EH (cell line): ENCODE results near the gene ANKH.

ENCODE experiments used
- DNase-seq: peaks from one replicate; pipeline ENCODE4 v3.0.0-alpha.2; 2015; ENCODE audit warnings: low read depth

Gene ANKH

GRCh38 chr5:14760548-14761002, 111.0 kb downstream of the ANKH start:
- no peak for DNase-seq

GRCh38 chr5:14759744-14760547, 111.6 kb downstream of the ANKH start:
- no peak for DNase-seq

GRCh38 chr5:14757850-14758249, 113.7 kb downstream of the ANKH start:
- no peak for DNase-seq

- no peak for DNase-seq
Measured at GRCh38 chr5:14756478-14756877, 115.1 kb downstream of the ANKH start.

- no peak for DNase-seq
Measured at GRCh38 chr5:14753947-14754346, 117.6 kb downstream of the ANKH start.

- no peak for DNase-seq
Measured at GRCh38 chr5:14753292-14753691, 118.3 kb downstream of the ANKH start.

- no peak for DNase-seq
Measured at GRCh38 chr5:14752497-14753071, 119.0 kb downstream of the ANKH start.

GRCh38 chr5:14750712-14751111, 120.9 kb downstream of the ANKH start:
- no peak for DNase-seq

- DNase-seq: peak; percentile 54
Measured at GRCh38 chr5:14749579-14750101, 121.9 kb downstream of the ANKH start.

GRCh38 chr5:14748180-14748900, 123.2 kb downstream of the ANKH start:
- no peak for DNase-seq

- no peak for DNase-seq
Measured at GRCh38 chr5:14745753-14746152, 125.8 kb downstream of the ANKH start.

- no peak for DNase-seq
Measured at GRCh38 chr5:14745188-14745563, 126.4 kb downstream of the ANKH start.

GRCh38 chr5:14744296-14745187, 127.0 kb downstream of the ANKH start:
- no peak for DNase-seq

GRCh38 chr5:14743601-14744295, 127.8 kb downstream of the ANKH start:
- peak; percentile 83 for DNase-seq

GRCh38 chr5:14742498-14742897, 129.1 kb downstream of the ANKH start:
- DNase-seq: no peak

GRCh38 chr5:14741801-14742440, 129.7 kb downstream of the ANKH start:
- DNase-seq: no peak

- no peak for DNase-seq
Measured at GRCh38 chr5:14741131-14741530, 130.4 kb downstream of the ANKH start.

- no peak for DNase-seq
Measured at GRCh38 chr5:14739981-14740380, 131.6 kb downstream of the ANKH start.

GRCh38 chr5:14739538-14739937, 132.0 kb downstream of the ANKH start:
- peak; percentile 85 for DNase-seq

GRCh38 chr5:14738050-14738449, 133.5 kb downstream of the ANKH start:
- DNase-seq: no peak

GRCh38 chr5:14737291-14737690, 134.3 kb downstream of the ANKH start:
- DNase-seq: no peak
